Fibroblast of villous mesenchyme (primary cell): ENCODE measurements around the gene ANKMY2. TPM values are rescaled to one million over a fixed set of nuclear protein-coding genes. Genes with fewer than 3 reads are reported as not detected.
A peak's percentile ranks its signal among the peaks of the same experiment; 100 is the strongest.

Experiments
- DNase-seq: peaks from one replicate; pipeline ENCODE4 v3.0.0-alpha.2; 2010; ENCODE audit warnings: low read depth
- H3K4me3 ChIP-seq: 2 replicates; pipeline ENCODE4 v1.5.1; 2011; ENCODE audit warnings: low read depth, mild to moderate bottlenecking, low read length
- CTCF ChIP-seq: IDR thresholded peaks from 2 replicates; pipeline ENCODE4 v1.5.1; 2012; ENCODE audit warnings: low read depth, mild to moderate bottlenecking, low read length; ENCODE audit not compliant: insufficient read depth
- total RNA-seq: library from RNA; depleted of rRNA; stranded (reverse); fragments of >200 nt; gene quantifications from 2 replicates; pipeline ENCODE4 v1.2.3, GENCODE V29; 2012

Gene ANKMY2
- total RNA-seq = 23.2 and 28.5 TPM in 2 replicates

- H3K4me3 ChIP-seq = peak within 1 kb of the TSS; percentile 95
- peak; percentile 98 for DNase-seq
- no peak for TF ChIP-seq CTCF
These were observed at the start of gene ANKMY2, which contains the start of gene BZW2 for GRCh38 chr7:16645593-16646471. ANKMY2 (minus strand) TSS chr7:16645754; CDS start chr7:16645573, 181 bp downstream. BZW2 (plus strand) TSS chr7:16646181; CDS start chr7:16665444, 19,263 bp downstream.

- TF ChIP-seq CTCF = no peak
- no peak for DNase-seq
- H3K4me3 ChIP-seq = no peak overlapping the region
These were observed 49.3 kb upstream of the ANKMY2 start for GRCh38 chr7:16694806-16695205.

- H3K4me3 ChIP-seq = no peak overlapping the region
- no peak for TF ChIP-seq CTCF
- no peak for DNase-seq
These were observed 48.2 kb upstream of the ANKMY2 start for GRCh38 chr7:16693601-16694318.

GRCh38 chr7:16691241-16691640 is 45.7 kb upstream of the ANKMY2 start:
- DNase-seq = no peak
- no peak for TF ChIP-seq CTCF
- H3K4me3 ChIP-seq = no peak overlapping the region

- no peak for TF ChIP-seq CTCF
- H3K4me3 ChIP-seq = no peak overlapping the region
- DNase-seq = no peak
These were observed 42.7 kb upstream of the ANKMY2 start for GRCh38 chr7:16688249-16688648.

GRCh38 chr7:16685535-16685934 is 40.0 kb upstream of the ANKMY2 start:
- TF ChIP-seq CTCF = no peak
- no peak for DNase-seq
- H3K4me3 ChIP-seq = no peak overlapping the region
